HEK293 (cell line): ENCODE measurements around the gene FILIP1.

Source experiments
- MYNN ChIP-seq: fragments of 450-650 bp; formaldehyde crosslinking; IDR thresholded peaks from 2 replicates; pipeline ENCODE4 v1.5.1; 2016; ENCODE audit warnings: missing biosample characterization, missing genetic modification characterization, borderline replicate concordance
- PRDM4 ChIP-seq: fragments of 450-650 bp; formaldehyde crosslinking; IDR thresholded peaks from 2 replicates; pipeline ENCODE4 v1.5.1; 2017; ENCODE audit warnings: missing biosample characterization, missing genetic modification characterization
- ZBTB21 ChIP-seq: fragments of 450-650 bp; formaldehyde crosslinking; IDR thresholded peaks from 2 replicates; pipeline ENCODE4 v1.5.1; 2017; ENCODE audit warnings: missing biosample characterization, missing genetic modification characterization
- ZNF335 ChIP-seq: fragments of 450-650 bp; formaldehyde crosslinking; conservative IDR thresholded peaks from 2 replicates; pipeline ENCODE4 v1.5.1; 2016; ENCODE audit warnings: missing biosample characterization, missing genetic modification characterization
- ZNF394 ChIP-seq: fragments of 450-650 bp; formaldehyde crosslinking; IDR thresholded peaks from 2 replicates; pipeline ENCODE4 v1.5.1; 2016; ENCODE audit warnings: missing biosample characterization, missing genetic modification characterization, mild to moderate bottlenecking, moderate library complexity, borderline replicate concordance
- ZNF560 ChIP-seq: fragments of 450-650 bp; formaldehyde crosslinking; IDR thresholded peaks from 2 replicates; pipeline ENCODE4 v1.5.1; 2017; ENCODE audit warnings: missing biosample characterization, missing genetic modification characterization, borderline replicate concordance
- ZNF626 ChIP-seq: fragments of 450-650 bp; sonication (Bioruptor Pico); formaldehyde crosslinking; IDR thresholded peaks from 2 replicates; pipeline ENCODE4 v1.5.1; 2018; ENCODE audit warnings: missing biosample characterization, missing genetic modification characterization, inconsistent platforms
- ZNF677 ChIP-seq: fragments of 450-650 bp; IDR thresholded peaks from 2 replicates; pipeline ENCODE4 v1.5.0; 2018; ENCODE audit warnings: missing biosample characterization, mild to moderate bottlenecking, missing genetic modification characterization, moderate library complexity
- ZNF76 ChIP-seq: fragments of 450-650 bp; formaldehyde crosslinking; IDR thresholded peaks from 2 replicates; pipeline ENCODE4; 2016; ENCODE audit warnings: low read depth, missing biosample characterization, missing genetic modification characterization, borderline replicate concordance
- TF ChIP-seq, protein P1 (sequence below): fragments of 450-650 bp; formaldehyde crosslinking; IDR thresholded peaks from 2 replicates; pipeline ENCODE4 v1.5.1; 2016; ENCODE audit warnings: missing biosample characterization, missing genetic modification characterization
- TF ChIP-seq, protein P2 (sequence below): fragments of 450-650 bp; formaldehyde crosslinking; IDR thresholded peaks from 2 replicates; pipeline ENCODE4 v1.5.1; 2017; ENCODE audit warnings: missing biosample characterization, missing genetic modification characterization
- TF ChIP-seq, protein P3 (sequence below): fragments of 450-650 bp; formaldehyde crosslinking; optimal IDR thresholded peaks from 2 replicates; pipeline ENCODE3; 2016; ENCODE audit warnings: missing biosample characterization, mild to moderate bottlenecking, missing genetic modification characterization
- TF ChIP-seq, protein P4 (sequence below): fragments of 450-650 bp; formaldehyde crosslinking; IDR thresholded peaks from 2 replicates; pipeline ENCODE4 v1.5.1; 2016; ENCODE audit warnings: missing biosample characterization, missing genetic modification characterization, borderline replicate concordance
- TF ChIP-seq, protein P5 (sequence below): sonication (generic); formaldehyde crosslinking; IDR thresholded peaks from 2 replicates; pipeline ENCODE4 v1.8.1; 2022; ENCODE audit warnings: mild to moderate bottlenecking, moderate library complexity, missing genetic modification reagents
- TF ChIP-seq, protein P6 (sequence below): fragments of 450-650 bp; formaldehyde crosslinking; conservative IDR thresholded peaks from 2 replicates; pipeline ENCODE4 v1.5.1; 2016; ENCODE audit warnings: low read depth, missing biosample characterization, missing genetic modification characterization

The FILIP1 gene

DNA sequence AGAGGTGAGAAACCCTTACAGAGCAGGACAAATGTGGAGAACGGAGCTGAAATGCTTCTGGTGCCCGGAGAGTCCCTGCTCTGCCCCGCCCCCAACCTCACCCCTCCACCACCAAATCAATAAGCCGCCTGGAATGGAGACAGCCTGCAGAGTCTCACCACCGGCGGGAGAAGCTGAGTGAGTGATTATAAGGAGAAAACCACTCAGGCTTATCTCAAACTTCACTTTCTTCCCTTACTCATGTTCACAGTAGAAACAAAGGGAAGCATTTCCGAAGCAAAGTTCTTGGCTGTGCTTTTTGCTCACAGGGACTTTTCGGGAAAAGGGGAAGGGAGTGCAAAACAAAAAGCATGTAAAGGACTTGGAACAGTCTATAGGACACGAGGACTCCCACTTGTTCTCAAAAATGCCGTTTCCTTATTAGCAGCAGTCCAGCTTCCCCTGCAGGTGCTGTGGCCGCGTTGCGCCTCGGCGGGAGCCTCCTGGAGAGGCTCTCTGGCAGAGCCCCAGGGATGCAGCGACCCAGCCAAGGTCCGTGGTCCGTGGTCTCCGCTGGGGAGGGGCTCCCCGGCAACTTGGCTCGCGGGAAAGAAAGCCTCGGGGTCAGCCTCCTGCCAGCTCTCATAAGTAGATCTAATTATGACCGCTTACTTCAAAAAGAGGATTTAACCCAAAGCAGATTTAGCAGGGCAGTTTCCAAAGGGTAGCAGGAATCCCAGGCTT lies 144.2 kb downstream of the FILIP1 start (continued):
- TF ChIP-seq, protein P1, sequence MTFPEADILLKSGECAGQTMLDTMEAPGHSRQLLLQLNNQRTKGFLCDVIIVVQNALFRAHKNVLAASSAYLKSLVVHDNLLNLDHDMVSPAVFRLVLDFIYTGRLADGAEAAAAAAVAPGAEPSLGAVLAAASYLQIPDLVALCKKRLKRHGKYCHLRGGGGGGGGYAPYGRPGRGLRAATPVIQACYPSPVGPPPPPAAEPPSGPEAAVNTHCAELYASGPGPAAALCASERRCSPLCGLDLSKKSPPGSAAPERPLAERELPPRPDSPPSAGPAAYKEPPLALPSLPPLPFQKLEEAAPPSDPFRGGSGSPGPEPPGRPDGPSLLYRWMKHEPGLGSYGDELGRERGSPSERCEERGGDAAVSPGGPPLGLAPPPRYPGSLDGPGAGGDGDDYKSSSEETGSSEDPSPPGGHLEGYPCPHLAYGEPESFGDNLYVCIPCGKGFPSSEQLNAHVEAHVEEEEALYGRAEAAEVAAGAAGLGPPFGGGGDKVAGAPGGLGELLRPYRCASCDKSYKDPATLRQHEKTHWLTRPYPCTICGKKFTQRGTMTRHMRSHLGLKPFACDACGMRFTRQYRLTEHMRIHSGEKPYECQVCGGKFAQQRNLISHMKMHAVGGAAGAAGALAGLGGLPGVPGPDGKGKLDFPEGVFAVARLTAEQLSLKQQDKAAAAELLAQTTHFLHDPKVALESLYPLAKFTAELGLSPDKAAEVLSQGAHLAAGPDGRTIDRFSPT (tag by site-specific recombination), result 0 out of 2 replicates have a peak, but pooled peaks have one; percentile 22
- TF ChIP-seq ZNF76 (tag by site-specific recombination) (no peak), ZNF677 (tag by site-specific recombination) (no peak), PRDM4 (tag by site-specific recombination) (0 out of 2 replicates have a peak, but pooled peaks have one; percentile 9), ZNF394 (tag by site-specific recombination) (peak; percentile 98), ZNF560 (tag by site-specific recombination) (no peak), ZBTB21 (tag by site-specific recombination) (no peak), ZNF626 (tag by site-specific recombination) (no peak), ZNF335 (tag by site-specific recombination) (peak; percentile 35; the same call in 1 of the 2 replicates), MYNN (tag by site-specific recombination) (no peak)
- TF ChIP-seq, protein P2, sequence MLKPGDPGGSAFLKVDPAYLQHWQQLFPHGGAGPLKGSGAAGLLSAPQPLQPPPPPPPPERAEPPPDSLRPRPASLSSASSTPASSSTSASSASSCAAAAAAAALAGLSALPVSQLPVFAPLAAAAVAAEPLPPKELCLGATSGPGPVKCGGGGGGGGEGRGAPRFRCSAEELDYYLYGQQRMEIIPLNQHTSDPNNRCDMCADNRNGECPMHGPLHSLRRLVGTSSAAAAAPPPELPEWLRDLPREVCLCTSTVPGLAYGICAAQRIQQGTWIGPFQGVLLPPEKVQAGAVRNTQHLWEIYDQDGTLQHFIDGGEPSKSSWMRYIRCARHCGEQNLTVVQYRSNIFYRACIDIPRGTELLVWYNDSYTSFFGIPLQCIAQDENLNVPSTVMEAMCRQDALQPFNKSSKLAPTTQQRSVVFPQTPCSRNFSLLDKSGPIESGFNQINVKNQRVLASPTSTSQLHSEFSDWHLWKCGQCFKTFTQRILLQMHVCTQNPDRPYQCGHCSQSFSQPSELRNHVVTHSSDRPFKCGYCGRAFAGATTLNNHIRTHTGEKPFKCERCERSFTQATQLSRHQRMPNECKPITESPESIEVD (tag by site-specific recombination), result 0 out of 2 replicates have a peak, but pooled peaks have one; percentile 24
- TF ChIP-seq, protein P3, sequence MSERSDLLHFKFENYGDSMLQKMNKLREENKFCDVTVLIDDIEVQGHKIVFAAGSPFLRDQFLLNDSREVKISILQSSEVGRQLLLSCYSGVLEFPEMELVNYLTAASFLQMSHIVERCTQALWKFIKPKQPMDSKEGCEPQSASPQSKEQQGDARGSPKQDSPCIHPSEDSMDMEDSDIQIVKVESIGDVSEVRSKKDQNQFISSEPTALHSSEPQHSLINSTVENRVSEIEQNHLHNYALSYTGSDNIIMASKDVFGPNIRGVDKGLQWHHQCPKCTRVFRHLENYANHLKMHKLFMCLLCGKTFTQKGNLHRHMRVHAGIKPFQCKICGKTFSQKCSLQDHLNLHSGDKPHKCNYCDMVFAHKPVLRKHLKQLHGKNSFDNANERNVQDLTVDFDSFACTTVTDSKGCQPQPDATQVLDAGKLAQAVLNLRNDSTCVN, result no peak
- TF ChIP-seq, protein P4, sequence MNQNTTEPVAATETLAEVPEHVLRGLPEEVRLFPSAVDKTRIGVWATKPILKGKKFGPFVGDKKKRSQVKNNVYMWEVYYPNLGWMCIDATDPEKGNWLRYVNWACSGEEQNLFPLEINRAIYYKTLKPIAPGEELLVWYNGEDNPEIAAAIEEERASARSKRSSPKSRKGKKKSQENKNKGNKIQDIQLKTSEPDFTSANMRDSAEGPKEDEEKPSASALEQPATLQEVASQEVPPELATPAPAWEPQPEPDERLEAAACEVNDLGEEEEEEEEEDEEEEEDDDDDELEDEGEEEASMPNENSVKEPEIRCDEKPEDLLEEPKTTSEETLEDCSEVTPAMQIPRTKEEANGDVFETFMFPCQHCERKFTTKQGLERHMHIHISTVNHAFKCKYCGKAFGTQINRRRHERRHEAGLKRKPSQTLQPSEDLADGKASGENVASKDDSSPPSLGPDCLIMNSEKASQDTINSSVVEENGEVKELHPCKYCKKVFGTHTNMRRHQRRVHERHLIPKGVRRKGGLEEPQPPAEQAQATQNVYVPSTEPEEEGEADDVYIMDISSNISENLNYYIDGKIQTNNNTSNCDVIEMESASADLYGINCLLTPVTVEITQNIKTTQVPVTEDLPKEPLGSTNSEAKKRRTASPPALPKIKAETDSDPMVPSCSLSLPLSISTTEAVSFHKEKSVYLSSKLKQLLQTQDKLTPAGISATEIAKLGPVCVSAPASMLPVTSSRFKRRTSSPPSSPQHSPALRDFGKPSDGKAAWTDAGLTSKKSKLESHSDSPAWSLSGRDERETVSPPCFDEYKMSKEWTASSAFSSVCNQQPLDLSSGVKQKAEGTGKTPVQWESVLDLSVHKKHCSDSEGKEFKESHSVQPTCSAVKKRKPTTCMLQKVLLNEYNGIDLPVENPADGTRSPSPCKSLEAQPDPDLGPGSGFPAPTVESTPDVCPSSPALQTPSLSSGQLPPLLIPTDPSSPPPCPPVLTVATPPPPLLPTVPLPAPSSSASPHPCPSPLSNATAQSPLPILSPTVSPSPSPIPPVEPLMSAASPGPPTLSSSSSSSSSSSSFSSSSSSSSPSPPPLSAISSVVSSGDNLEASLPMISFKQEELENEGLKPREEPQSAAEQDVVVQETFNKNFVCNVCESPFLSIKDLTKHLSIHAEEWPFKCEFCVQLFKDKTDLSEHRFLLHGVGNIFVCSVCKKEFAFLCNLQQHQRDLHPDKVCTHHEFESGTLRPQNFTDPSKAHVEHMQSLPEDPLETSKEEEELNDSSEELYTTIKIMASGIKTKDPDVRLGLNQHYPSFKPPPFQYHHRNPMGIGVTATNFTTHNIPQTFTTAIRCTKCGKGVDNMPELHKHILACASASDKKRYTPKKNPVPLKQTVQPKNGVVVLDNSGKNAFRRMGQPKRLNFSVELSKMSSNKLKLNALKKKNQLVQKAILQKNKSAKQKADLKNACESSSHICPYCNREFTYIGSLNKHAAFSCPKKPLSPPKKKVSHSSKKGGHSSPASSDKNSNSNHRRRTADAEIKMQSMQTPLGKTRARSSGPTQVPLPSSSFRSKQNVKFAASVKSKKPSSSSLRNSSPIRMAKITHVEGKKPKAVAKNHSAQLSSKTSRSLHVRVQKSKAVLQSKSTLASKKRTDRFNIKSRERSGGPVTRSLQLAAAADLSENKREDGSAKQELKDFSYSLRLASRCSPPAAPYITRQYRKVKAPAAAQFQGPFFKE (tag by site-specific recombination), result no peak
- TF ChIP-seq, protein P5, sequence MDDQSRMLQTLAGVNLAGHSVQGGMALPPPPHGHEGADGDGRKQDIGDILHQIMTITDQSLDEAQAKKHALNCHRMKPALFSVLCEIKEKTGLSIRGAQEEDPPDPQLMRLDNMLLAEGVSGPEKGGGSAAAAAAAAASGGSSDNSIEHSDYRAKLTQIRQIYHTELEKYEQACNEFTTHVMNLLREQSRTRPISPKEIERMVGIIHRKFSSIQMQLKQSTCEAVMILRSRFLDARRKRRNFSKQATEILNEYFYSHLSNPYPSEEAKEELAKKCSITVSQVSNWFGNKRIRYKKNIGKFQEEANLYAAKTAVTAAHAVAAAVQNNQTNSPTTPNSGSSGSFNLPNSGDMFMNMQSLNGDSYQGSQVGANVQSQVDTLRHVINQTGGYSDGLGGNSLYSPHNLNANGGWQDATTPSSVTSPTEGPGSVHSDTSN (CRISPR knock-in tag), result no peak
- TF ChIP-seq, protein P6, sequence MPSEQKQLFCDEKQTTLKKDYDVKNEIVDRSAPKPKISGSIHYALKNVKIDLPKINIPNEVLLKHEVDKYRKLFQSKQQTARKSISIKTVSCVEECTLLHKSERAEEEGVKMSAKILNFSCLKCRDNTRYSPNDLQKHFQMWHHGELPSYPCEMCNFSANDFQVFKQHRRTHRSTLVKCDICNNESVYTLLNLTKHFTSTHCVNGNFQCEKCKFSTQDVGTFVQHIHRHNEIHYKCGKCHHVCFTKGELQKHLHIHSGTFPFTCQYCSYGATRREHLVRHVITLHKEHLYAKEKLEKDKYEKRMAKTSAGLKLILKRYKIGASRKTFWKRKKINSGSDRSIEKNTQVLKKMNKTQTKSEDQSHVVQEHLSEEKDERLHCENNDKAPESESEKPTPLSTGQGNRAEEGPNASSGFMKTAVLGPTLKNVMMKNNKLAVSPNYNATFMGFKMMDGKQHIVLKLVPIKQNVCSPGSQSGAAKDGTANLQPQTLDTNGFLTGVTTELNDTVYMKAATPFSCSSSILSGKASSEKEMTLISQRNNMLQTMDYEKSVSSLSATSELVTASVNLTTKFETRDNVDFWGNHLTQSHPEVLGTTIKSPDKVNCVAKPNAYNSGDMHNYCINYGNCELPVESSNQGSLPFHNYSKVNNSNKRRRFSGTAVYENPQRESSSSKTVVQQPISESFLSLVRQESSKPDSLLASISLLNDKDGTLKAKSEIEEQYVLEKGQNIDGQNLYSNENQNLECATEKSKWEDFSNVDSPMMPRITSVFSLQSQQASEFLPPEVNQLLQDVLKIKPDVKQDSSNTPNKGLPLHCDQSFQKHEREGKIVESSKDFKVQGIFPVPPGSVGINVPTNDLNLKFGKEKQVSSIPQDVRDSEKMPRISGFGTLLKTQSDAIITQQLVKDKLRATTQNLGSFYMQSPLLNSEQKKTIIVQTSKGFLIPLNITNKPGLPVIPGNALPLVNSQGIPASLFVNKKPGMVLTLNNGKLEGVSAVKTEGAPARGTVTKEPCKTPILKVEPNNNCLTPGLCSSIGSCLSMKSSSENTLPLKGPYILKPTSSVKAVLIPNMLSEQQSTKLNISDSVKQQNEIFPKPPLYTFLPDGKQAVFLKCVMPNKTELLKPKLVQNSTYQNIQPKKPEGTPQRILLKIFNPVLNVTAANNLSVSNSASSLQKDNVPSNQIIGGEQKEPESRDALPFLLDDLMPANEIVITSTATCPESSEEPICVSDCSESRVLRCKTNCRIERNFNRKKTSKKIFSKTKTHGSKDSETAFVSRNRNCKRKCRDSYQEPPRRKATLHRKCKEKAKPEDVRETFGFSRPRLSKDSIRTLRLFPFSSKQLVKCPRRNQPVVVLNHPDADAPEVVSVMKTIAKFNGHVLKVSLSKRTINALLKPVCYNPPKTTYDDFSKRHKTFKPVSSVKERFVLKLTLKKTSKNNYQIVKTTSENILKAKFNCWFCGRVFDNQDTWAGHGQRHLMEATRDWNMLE (tag by site-specific recombination), result no peak
